Stomach (tissue), 4 donors: ENCODE results near the gene CHST13.

Experiments used
- EP300 ChIP-seq: sonication (generic); formaldehyde crosslinking; IDR thresholded peaks from one replicate; pipeline ENCODE4 v1.6.1; 2017; ENCODE audit warnings: antibody characterized with exemption
- POLR2AphosphoS5 ChIP-seq, 3 donors: sonication (generic); formaldehyde crosslinking; IDR thresholded peaks; one replicate each; pipeline ENCODE4 v1.6.1; 2016; ENCODE audit warnings: antibody characterized with exemption in 3 of 3
- TF ChIP-seq, protein P1 (sequence below), 7 experiments: fragments of 450-650 bp in 4 of 7; fragments of 200-600 bp in 3 of 7; sonication (generic) in 3 of 7; IDR thresholded peaks; one replicate each; pipeline ENCODE4 v1.5.1; 2016 to 2019; ENCODE audit warnings: antibody characterized with exemption in 7 of 7, control low read depth in 2 of 7, mild to moderate bottlenecking in 1 of 7

DNA sequence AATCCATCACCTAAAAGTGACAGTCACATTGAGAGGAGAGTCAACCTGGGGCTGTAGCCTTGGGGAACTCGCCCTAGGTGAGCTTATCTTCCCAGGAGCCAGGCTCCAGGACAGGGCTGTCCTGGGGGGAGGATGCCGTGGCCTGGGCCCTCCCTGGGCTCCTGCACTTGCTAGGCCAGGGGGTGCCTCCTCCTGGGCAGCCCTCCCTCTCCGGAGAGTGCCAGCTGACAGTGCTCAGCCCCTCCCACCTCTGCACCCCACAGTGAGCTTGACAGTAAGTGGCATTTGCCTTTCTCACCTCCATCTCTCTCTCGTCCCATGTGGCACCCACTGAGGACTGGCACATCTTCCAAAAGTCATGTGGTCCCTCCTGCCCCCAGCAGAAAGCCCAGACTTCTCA, 25.5 kb upstream of the CHST13 start:
- TF ChIP-seq EP300 (no peak), POLR2AphosphoS5 (IDR thresholded peaks at IDR 0.05) (no peak)
- TF ChIP-seq, protein P1, sequence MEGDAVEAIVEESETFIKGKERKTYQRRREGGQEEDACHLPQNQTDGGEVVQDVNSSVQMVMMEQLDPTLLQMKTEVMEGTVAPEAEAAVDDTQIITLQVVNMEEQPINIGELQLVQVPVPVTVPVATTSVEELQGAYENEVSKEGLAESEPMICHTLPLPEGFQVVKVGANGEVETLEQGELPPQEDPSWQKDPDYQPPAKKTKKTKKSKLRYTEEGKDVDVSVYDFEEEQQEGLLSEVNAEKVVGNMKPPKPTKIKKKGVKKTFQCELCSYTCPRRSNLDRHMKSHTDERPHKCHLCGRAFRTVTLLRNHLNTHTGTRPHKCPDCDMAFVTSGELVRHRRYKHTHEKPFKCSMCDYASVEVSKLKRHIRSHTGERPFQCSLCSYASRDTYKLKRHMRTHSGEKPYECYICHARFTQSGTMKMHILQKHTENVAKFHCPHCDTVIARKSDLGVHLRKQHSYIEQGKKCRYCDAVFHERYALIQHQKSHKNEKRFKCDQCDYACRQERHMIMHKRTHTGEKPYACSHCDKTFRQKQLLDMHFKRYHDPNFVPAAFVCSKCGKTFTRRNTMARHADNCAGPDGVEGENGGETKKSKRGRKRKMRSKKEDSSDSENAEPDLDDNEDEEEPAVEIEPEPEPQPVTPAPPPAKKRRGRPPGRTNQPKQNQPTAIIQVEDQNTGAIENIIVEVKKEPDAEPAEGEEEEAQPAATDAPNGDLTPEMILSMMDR (IDR thresholded peaks at IDR 0.05): no peak
